ENCODE results near the gene HSPA9. TPM values are rescaled to one million over a fixed set of nuclear protein-coding genes. Genes with fewer than 3 reads are reported as not detected.

The HSPA9 gene
- polyA plus RNA-seq, 3 donors = 67.8 to 82.4 (median 81.8) TPM

DNA sequence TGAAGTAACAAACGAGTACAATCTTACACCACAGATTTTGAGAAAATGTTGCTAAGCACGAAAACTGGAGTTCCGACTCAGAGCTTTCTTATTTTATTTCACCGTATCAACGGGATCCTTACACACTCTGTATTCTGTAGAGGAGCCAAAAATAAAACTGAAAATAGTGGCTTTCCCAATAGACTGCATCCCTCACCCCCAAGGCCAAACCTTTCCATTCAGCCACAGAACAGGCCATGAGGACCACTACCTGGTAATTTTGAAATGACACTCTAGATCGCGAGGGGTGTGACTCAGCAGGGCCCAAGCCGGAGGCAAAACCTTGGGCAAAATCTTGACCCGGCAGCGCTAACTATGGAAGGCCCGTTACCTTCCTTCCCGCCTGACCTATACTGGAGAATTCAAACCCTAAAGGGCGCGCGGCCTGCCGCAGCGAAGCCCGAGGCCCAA lies 432 bp downstream of the HSPA9 start:
- Histone ChIP-seq H3K27me3 (ENCODE audit: control insufficient read depth in 2 of 2, insufficient read depth in 2 of 2, low read length in 2 of 2) (no peaks in the 10 kb centered on the region), H3K36me3 (replicated peaks in 1 of 2; ENCODE audit: control insufficient read depth in 1 of 2, insufficient read depth in 2 of 2, low read length in 2 of 2) (peaks cover 35 to 39% of the 10 kb centered on the region in 2 donors), H3K9me3 (replicated peaks in 1 of 2; ENCODE audit: control insufficient read depth in 1 of 2, insufficient read depth in 1 of 2, low read length in 2 of 2) (no peaks in the 10 kb centered on the region), H3K9ac (ENCODE audit: insufficient read depth, low read length, poor library complexity, severe bottlenecking) (peak overlapping the region; percentile 96), H3K27ac (ENCODE audit: low read depth in 1 of 2, low read length in 2 of 2) (peak overlapping the region; percentile 97 to 99), H3K4me2 (replicated peaks; ENCODE audit: extremely low read depth, low read length, poor library complexity, severe bottlenecking) (peak overlapping the region; percentile 86), H3K4me1 (ENCODE audit: control insufficient read depth in 1 of 2, insufficient read depth in 2 of 2, low read length in 2 of 2) (peaks cover 15 to 19% of the 10 kb centered on the region in 2 donors), H3K79me2 (ENCODE audit: insufficient read depth, low read length) (peaks cover 40% of the 10 kb centered on the region), H3K4me3 (replicated peaks in 1 of 3; ENCODE audit: low read depth in 2 of 3, low read length in 3 of 3) (peak overlapping the region; percentile 89 to 95 (median 94)), H2AFZ (ENCODE audit: insufficient read depth, low read depth, low read length, poor library complexity, severe bottlenecking) (peak overlapping the region; percentile 82), H4K20me1 (ENCODE audit: insufficient read depth, low read length) (peaks cover 28% of the 10 kb centered on the region)
- intact Hi-C loops (cut with micrococcal nuclease) = loop anchor here (2.0 to 10.0 kb wide), 4 partner anchors 32 to 768 kb away; partner anchors contain the start of genes ETF1 (in 2 of the 2), MATR3 (in 1 of the 2) and PAIP2 (in 1 of the 2)
- peak in 2 of 3 donors; percentile 53 to 73 for DNase-seq
- WGBS (ENCODE audit: insufficient coverage) = 1% methylated on average over 15 of the region's 18 CpGs
- H3K4me1 Mint-ChIP-seq = peaks cover 17% of the 10 kb centered on the region
- H3K27ac Mint-ChIP-seq = peak overlapping the region; percentile 99 to 100 (median 100)
- TF ChIP-seq, protein P1, sequence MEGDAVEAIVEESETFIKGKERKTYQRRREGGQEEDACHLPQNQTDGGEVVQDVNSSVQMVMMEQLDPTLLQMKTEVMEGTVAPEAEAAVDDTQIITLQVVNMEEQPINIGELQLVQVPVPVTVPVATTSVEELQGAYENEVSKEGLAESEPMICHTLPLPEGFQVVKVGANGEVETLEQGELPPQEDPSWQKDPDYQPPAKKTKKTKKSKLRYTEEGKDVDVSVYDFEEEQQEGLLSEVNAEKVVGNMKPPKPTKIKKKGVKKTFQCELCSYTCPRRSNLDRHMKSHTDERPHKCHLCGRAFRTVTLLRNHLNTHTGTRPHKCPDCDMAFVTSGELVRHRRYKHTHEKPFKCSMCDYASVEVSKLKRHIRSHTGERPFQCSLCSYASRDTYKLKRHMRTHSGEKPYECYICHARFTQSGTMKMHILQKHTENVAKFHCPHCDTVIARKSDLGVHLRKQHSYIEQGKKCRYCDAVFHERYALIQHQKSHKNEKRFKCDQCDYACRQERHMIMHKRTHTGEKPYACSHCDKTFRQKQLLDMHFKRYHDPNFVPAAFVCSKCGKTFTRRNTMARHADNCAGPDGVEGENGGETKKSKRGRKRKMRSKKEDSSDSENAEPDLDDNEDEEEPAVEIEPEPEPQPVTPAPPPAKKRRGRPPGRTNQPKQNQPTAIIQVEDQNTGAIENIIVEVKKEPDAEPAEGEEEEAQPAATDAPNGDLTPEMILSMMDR (IDR thresholded peaks at IDR 0.05) = no peak
- peaks cover 34 to 40% of the 10 kb centered on the region in 2 donors for H3K36me3 Mint-ChIP-seq
- peaks cover 0 to 3% (median 0%) of the 10 kb centered on the region in 7 donors for H3K9me3 Mint-ChIP-seq
- peak overlapping the region; percentile 89 to 94 for H3K4me3 Mint-ChIP-seq
- H3K27me3 Mint-ChIP-seq (ENCODE audit: low read depth in 3 of 3) = no peaks in the 10 kb centered on the region

DNA sequence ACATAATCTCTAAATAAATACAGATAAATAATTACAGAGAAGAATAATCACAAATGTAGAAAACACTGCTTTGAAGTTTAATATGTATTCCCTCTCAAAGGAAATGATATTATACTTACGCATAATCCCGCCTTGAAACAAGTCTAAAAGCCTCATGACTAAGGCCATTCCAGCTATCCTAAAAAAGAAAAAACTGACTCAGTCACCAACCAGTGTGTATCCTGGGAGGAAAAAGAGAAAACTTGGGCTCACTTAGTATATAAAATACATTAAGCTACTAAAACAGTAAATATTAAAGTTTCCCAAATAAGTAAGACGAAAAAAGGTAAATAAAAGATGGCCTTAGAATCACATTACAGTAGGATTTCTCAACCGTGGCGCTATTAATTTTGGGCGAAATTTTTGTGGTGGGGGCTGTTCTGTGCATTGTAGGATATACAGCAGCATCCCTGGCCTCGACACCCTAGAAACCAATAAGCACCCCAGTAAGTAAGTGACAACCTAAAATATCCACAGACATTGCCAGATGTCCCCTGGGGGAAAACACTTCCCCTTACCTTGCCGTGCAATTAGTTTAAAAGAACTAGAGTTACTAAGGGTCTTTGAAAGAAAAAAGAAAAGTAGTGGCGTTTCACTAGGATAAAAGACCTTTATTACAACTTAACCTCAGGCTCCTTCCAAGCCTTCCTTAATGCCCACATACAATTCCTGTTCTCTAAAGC lies 1.1 kb downstream of the HSPA9 start:
- no peaks in the 10 kb centered on the region for H3K9me3 ChIP-seq (replicated peaks in 1 of 2; ENCODE audit: control insufficient read depth in 1 of 2, insufficient read depth in 1 of 2, low read length in 2 of 2)
- Mint-ChIP-seq H3K36me3 (peaks cover 39 to 45% of the 10 kb centered on the region in 2 donors), H3K4me1 (peaks cover 17% of the 10 kb centered on the region), H3K27ac (peak overlapping the region; percentile 99 to 100 (median 100)), H3K27me3 (ENCODE audit: low read depth in 3 of 3) (no peaks in the 10 kb centered on the region), H3K9me3 (peaks cover 0 to 3% (median 0%) of the 10 kb centered on the region in 7 donors), H3K4me3 (peak overlapping the region; percentile 89 to 94)
- no peaks in the 10 kb centered on the region for H3K27me3 ChIP-seq (ENCODE audit: control insufficient read depth in 2 of 2, insufficient read depth in 2 of 2, low read length in 2 of 2)
- intact Hi-C loops (cut with micrococcal nuclease) = loop anchor here (2.0 to 10.0 kb wide), 3 partner anchors 31 to 721 kb away; partner anchors contain the start of genes ETF1 (in 2 of the 2) and MATR3 (in 1 of the 2)
- peak overlapping the region; percentile 97 to 99 for H3K27ac ChIP-seq (ENCODE audit: low read depth in 1 of 2, low read length in 2 of 2)
- H3K4me2 ChIP-seq (replicated peaks; ENCODE audit: extremely low read depth, low read length, poor library complexity, severe bottlenecking) = peak overlapping the region; percentile 86
- WGBS (ENCODE audit: insufficient coverage) = no CpG with 5 or more reads among the region's 9 CpGs
- TF ChIP-seq, protein P1 (IDR thresholded peaks at IDR 0.05) = no peak
- H3K9ac ChIP-seq (ENCODE audit: insufficient read depth, low read length, poor library complexity, severe bottlenecking) = peak overlapping the region; percentile 96
- peaks cover 15 to 19% of the 10 kb centered on the region in 2 donors for H3K4me1 ChIP-seq (ENCODE audit: control insufficient read depth in 1 of 2, insufficient read depth in 2 of 2, low read length in 2 of 2)
- peaks cover 40% of the 10 kb centered on the region for H3K79me2 ChIP-seq (ENCODE audit: insufficient read depth, low read length)
- H3K36me3 ChIP-seq (replicated peaks in 1 of 2; ENCODE audit: control insufficient read depth in 1 of 2, insufficient read depth in 2 of 2, low read length in 2 of 2) = peaks cover 41 to 45% of the 10 kb centered on the region in 2 donors
- peaks cover 33% of the 10 kb centered on the region for H4K20me1 ChIP-seq (ENCODE audit: insufficient read depth, low read length)
- H3K4me3 ChIP-seq (replicated peaks in 1 of 3; ENCODE audit: low read depth in 2 of 3, low read length in 3 of 3) = peak overlapping the region; percentile 89 to 95 (median 94)
- H2AFZ ChIP-seq (ENCODE audit: insufficient read depth, low read depth, low read length, poor library complexity, severe bottlenecking) = no peak overlapping the region
- DNase-seq = no peak
